ENCODE measurements around the gene DUSP2.

DUSP2 gene

GRCh38 chr2:96099861-96100798 lies 45.1 kb downstream of the DUSP2 start:
- no peak for DNase-seq (ENCODE audit: low read depth)

GRCh38 chr2:96098900-96099590 lies 46.2 kb downstream of the DUSP2 start:
- no peak for DNase-seq (ENCODE audit: low read depth)

GRCh38 chr2:96097951-96098823 lies 47.1 kb downstream of the DUSP2 start:
- no peak for DNase-seq (ENCODE audit: low read depth)

- DNase-seq (ENCODE audit: low read depth) = no peak
These were observed 47.8 kb downstream of the DUSP2 start for GRCh38 chr2:96097441-96097840.

- DNase-seq (ENCODE audit: low read depth) = no peak
These were observed 50.1 kb downstream of the DUSP2 start for GRCh38 chr2:96095116-96095636.

GRCh38 chr2:96093528-96093927 lies 51.7 kb downstream of the DUSP2 start:
- DNase-seq (ENCODE audit: low read depth) = no peak

Measured in non-pigmented ciliary epithelial cell (primary cell).